Activated CD8-positive, alpha-beta T cell treated with anti-CD3 and anti-CD28 coated beads, Interleukin-2, amount 10 ng/mL, durations not matched to agents 7 days and 5 days (primary cell): ENCODE results near the gene KIAA1614. TPM values are rescaled to one million over a fixed set of nuclear protein-coding genes. Genes with fewer than 3 reads are reported as not detected.

Experiments
- ATAC-seq: fragments of 150-1000 bp; cut with Tn5 transposase; one replicate; pipeline ENCODE4 v1.10.0; 2021; ENCODE audit warnings: moderate library complexity
- CTCF ChIA-PET: fragments of 350-600 bp; sonication (Branson Sonifier 250); formaldehyde crosslinking; loops from one replicate; lab custom pipeline; 2021; ENCODE audit warnings: antibody characterized with exemption; lab: Charles Lee
- POLR2A ChIA-PET: fragments of 350-600 bp; sonication (Branson Sonifier 250); formaldehyde crosslinking; loops from one replicate; lab custom pipeline; 2021; ENCODE audit warnings: antibody characterized with exemption; lab: Charles Lee
- DNase-seq: peaks from one replicate; pipeline ENCODE4 v3.0.0-alpha.2; 2020
- H3K27ac Mint-ChIP-seq: one replicate; pipeline ENCODE4 v1.8.0; 2021; ENCODE audit warnings: mild to moderate bottlenecking, mixed read lengths
- H3K27me3 Mint-ChIP-seq: one replicate; pipeline ENCODE4 v1.8.0; 2021; ENCODE audit warnings: low read depth, mixed read lengths
- H3K36me3 Mint-ChIP-seq: one replicate; pipeline ENCODE4 v1.8.0; 2021; ENCODE audit warnings: low read depth, mixed read lengths
- H3K4me1 Mint-ChIP-seq: one replicate; pipeline ENCODE4 v1.8.0; 2021; ENCODE audit warnings: low read depth, mixed read lengths
- H3K4me3 Mint-ChIP-seq: one replicate; pipeline ENCODE4 v1.8.0; 2021; ENCODE audit warnings: mild to moderate bottlenecking, mixed read lengths
- H3K9me3 Mint-ChIP-seq: one replicate; pipeline ENCODE4 v1.8.0; 2022; ENCODE audit warnings: mixed read lengths; ENCODE audit not compliant: insufficient read depth
- total RNA-seq, 2 experiments: library from RNA; stranded (reverse); gene quantifications; one replicate each; pipeline ENCODE4 v1.2.3, GENCODE V29; 2021

KIAA1614 gene
- total RNA-seq, 2 experiments from 2014 or later: 0.13 to 0.21 TPM

DNA sequence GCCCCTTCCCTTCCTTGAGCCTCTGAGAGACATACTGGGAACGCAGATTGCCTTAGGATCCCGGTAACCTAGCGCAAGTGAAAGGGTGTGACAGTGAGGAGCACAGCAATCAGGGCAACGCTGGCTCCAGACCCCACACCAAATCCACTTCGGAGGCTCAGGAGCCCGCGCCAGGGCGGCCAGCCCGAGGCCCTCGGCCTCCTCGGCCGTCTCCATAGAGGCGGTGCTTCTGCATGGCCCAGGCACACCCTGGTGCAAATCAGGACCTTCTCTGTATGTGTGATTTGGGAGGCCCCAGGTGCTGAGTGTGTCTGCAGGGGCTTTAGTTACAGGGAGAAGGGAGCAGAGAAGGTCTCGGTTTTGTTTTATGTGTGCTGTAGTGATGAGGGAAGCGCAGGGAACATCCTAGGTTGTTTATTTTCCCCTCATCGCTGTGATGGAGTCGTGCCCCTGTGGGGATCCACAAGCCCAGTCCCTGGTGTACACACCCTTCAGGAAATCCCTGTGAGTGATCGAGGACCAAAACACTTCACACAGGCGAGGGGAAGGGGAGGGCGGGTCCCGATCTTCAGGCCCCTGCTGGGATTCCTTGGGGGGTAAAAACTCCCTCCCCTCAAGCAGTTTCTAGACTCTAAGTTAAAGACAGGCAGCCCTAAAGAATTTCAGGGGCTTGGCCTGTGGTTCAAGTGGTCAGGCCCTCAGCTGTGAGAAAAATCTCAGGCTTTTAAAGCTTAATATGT, 9.4 kb downstream of the KIAA1614 start:
- H3K27ac Mint-ChIP-seq: no peak overlapping the region
- no peaks in the 10 kb centered on the region for H3K36me3 Mint-ChIP-seq
- no peak overlapping the region for H3K4me3 Mint-ChIP-seq
- no peaks in the 10 kb centered on the region for H3K9me3 Mint-ChIP-seq
- H3K4me1 Mint-ChIP-seq: peaks cover 10% of the 10 kb centered on the region
- peaks cover 7% of the 10 kb centered on the region for H3K27me3 Mint-ChIP-seq
- ChIA-PET POLR2A (no interaction called here), CTCF (interaction anchor here (1.1 to 1.8 kb wide), 2 partner anchors 40 to 89 kb away, joined by 3 to 7 read pairs; no protein-coding TSS in a partner anchor)
- DNase-seq (no peak), ATAC-seq (no peak)

DNA sequence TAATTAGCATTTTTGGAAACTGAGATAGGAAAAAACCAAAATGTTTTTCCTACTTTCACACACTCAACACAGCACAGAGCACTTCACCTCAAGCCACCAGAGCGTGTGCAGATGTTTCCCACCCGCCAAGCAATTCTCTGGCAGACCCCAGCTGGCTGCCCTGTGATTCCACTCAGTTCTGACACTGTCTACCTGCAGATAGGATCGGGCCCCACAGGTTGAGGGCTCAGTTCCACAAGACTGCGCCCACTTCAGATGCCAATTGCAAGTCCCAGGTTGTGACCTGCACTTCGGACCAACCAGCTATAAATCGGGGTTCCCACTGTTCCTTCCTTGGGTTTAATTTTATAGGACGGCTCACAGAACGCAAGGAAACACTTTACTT, 9.9 kb downstream of the KIAA1614 start:
- Mint-ChIP-seq H3K27ac (no peak overlapping the region), H3K4me3 (no peak overlapping the region), H3K27me3 (peaks cover 7% of the 10 kb centered on the region), H3K36me3 (no peaks in the 10 kb centered on the region), H3K4me1 (peaks cover 10% of the 10 kb centered on the region), H3K9me3 (no peaks in the 10 kb centered on the region)
- POLR2A ChIA-PET: no interaction called here
- ATAC-seq (no peak), DNase-seq (no peak)
- CTCF ChIA-PET: no interaction called here

DNA sequence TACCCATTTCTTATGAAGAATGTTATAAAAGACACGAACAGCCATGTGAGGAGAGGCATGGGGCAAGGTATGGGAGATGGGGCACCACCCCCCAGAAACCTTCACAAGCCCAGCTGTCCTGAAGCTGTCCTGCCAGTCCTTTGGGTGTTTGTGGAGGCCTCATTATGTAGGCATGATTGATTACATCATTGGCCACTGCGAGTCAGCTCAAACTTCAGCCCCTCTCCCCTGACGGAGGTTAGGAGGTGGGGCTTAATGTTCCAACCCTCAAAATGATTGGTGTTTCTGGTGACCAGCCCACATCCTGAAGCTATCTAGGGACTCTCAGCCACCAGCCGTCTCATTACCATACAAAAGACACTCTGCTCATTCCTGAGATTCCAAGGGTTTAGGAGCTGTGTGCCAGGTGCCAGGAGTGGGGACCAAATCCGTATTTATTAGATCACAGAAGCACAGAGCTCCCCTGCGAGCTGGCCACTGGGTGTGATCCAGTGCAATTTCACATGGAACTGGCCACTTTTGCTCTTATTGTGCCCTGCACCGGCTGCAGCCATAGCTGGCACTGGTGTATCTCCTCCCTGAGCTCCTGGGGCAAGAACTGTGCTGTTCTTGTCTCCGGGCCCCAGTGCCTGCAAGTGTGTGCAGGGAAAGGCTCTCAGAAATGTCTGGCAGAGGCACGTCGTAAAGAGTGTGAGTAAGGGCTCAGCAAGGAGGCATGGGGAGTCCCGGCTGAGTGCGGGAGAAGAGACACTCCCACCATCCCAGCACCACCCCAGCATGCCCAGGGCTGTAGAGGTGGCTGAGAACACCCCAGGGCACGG, 10.5 kb downstream of the KIAA1614 start:
- H3K27ac Mint-ChIP-seq: no peak overlapping the region
- ATAC-seq: no peak
- peaks cover 10% of the 10 kb centered on the region for H3K4me1 Mint-ChIP-seq
- H3K27me3 Mint-ChIP-seq: peaks cover 2% of the 10 kb centered on the region
- DNase-seq: no peak
- ChIA-PET CTCF (no interaction called here), POLR2A (no interaction called here)
- no peaks in the 10 kb centered on the region for H3K9me3 Mint-ChIP-seq
- no peaks in the 10 kb centered on the region for H3K36me3 Mint-ChIP-seq
- H3K4me3 Mint-ChIP-seq: no peak overlapping the region

DNA sequence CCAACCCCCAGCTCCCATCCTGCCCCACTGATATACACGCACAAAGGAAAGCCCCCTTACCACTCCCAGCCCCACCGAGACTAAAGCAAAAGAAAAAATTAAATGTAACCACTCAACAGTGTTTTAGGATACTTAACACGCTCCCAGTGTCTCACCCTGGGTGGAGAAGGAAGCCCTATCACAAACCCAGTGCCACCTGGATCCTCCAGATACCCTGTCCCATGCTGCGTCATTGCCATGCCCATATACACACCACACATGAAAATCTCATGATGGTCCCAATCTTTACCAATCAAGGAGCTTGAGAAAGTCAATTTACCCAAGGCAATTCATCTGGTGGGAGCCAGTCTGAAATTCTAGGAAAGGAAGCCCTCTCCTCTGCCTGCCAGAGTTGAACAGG, 11.2 kb downstream of the KIAA1614 start:
- Mint-ChIP-seq H3K4me1 (peaks cover 10% of the 10 kb centered on the region), H3K27me3 (peaks cover 2% of the 10 kb centered on the region), H3K9me3 (no peaks in the 10 kb centered on the region), H3K4me3 (no peak overlapping the region), H3K27ac (no peak overlapping the region), H3K36me3 (no peaks in the 10 kb centered on the region)
- POLR2A ChIA-PET: no interaction called here
- DNase-seq (no peak), ATAC-seq (no peak)
- CTCF ChIA-PET: no interaction called here

DNA sequence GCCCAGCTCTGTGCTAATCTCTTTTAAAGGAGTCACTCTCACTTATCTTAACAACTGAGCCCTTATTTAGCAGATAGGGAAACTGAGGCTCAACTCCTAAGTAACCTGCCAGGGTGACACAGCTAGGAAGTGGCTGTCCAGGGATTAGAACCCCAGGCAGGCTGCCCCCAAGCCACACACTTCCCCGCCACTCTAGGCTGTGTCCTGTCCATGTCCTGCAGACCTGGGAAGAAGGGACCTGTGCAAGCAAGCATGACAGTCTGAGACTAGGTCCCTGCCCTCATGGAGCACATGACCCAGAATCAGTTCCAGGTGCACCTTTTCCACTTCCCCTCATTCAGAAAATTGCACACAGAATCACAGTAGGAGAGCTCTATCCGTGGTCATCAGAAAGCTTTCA, 12.2 kb downstream of the KIAA1614 start:
- peaks cover 2% of the 10 kb centered on the region for H3K27me3 Mint-ChIP-seq
- peaks cover 10% of the 10 kb centered on the region for H3K4me1 Mint-ChIP-seq
- CTCF ChIA-PET: interaction anchor here (0.8 to 1.7 kb wide), 3 partner anchors 43 to 391 kb away, joined by 3 to 4 read pairs (median 3); no protein-coding TSS in a partner anchor
- no peak overlapping the region for H3K4me3 Mint-ChIP-seq
- no peak for DNase-seq
- POLR2A ChIA-PET: no interaction called here
- no peaks in the 10 kb centered on the region for H3K36me3 Mint-ChIP-seq
- no peaks in the 10 kb centered on the region for H3K9me3 Mint-ChIP-seq
- no peak overlapping the region for H3K27ac Mint-ChIP-seq
- ATAC-seq: no peak

DNA sequence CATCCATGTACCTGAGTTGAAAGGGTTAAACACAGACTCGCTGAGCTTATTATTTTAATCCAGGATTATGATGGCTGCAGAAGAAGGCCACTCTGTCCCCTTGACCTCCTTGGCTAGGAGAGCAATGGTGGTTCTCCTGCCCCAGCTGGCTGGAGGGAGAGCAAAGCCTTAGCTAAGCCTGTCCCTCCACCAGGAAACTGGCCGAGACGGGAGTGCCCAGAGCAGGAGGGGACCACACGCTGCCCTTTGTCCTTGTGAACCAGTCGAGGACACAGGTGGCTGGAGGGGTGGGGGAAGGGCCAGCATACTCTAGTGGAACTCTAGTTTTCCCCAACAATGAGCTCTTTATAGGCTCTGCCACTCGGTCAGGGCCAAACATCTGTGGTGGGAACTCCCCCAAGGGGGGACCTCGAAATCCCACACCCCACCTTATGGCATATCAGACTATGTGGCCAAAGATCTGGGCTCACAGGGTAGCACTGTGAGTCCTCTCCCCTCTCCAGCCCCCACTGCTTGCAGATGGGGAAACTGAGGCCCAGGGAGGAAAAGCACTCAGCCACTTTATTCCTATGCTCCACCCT, 12.9 kb downstream of the KIAA1614 start:
- H3K36me3 Mint-ChIP-seq: no peaks in the 10 kb centered on the region
- H3K27ac Mint-ChIP-seq: no peak overlapping the region
- no peaks in the 10 kb centered on the region for H3K9me3 Mint-ChIP-seq
- peaks cover 2% of the 10 kb centered on the region for H3K27me3 Mint-ChIP-seq
- H3K4me1 Mint-ChIP-seq: peaks cover 10% of the 10 kb centered on the region
- POLR2A ChIA-PET: no interaction called here
- CTCF ChIA-PET: interaction anchor here (0.8 to 1.7 kb wide), 3 partner anchors 44 to 391 kb away, joined by 3 to 4 read pairs (median 3); no protein-coding TSS in a partner anchor
- no peak for ATAC-seq
- DNase-seq: no peak
- no peak overlapping the region for H3K4me3 Mint-ChIP-seq

DNA sequence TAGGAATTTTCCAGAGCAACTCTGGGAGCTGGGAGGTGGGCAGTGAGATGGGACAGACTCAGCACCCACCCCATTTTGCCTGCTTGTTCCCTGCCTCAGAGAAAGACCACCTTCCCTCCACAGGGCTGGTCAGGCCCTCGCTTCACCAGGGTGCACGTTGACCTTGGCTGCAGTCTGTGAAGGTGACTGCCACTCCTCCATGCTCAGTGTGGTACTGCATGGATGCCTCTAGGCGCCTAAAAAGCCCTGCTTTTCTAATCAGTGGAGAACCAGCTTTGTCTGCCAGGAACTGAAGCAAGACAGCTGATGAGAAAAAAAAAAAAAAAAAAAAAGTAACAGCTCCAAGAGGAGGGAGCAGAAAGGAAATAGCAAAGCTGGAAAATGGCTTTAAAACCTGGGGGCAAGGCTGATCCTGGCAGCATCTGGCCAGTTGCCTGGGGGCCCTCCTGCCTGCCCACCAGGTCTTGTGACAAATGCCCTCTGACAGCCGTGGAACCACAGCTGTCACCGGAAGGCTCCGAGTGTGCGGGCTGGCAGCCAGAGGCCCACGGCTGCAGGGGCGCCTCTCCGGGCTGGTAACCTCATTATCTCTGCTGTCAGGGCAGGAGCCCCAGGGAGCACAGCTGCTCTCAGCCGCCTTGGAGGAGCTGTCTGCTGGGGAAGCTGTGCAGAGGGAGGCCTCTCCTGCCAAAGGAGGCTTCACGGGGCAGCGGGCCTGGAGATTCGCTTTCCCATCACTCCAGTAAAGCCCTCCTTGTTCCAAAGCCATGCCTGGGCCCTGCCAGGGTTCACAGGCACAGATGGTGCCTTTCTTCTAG, 13.7 kb downstream of the KIAA1614 start:
- Mint-ChIP-seq H3K4me1 (peaks cover 10% of the 10 kb centered on the region), H3K27ac (no peak overlapping the region), H3K4me3 (no peak overlapping the region), H3K27me3 (peaks cover 2% of the 10 kb centered on the region), H3K36me3 (no peaks in the 10 kb centered on the region), H3K9me3 (no peaks in the 10 kb centered on the region)
- ATAC-seq: peak; percentile 69
- DNase-seq: peak; percentile 30
- ChIA-PET CTCF (interaction anchor here (1.6 to 1.7 kb wide), 2 partner anchors 111 to 392 kb away, joined by 3 to 4 read pairs; no protein-coding TSS in a partner anchor), POLR2A (no interaction called here)

DNA sequence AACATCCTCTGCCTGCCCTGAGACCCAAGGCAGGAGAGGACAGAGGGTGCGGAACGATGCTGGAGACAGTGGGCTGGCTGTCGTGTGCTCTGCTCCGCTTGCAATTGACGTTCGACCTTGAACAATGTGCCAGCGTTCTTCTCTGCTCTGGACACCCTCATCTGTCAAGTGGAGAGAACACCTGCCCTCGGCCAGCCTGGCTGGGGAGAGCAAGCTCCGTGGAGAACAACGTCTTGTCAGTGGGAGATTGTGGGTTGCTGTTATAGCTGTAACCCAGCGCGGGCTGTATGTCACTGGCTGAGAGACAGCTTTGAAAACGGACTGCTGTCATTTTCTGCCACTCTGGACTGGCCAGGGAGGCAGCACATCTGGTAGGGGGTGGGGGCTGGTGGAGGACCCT, 14.7 kb downstream of the KIAA1614 start:
- POLR2A ChIA-PET: no interaction called here
- no peaks in the 10 kb centered on the region for H3K9me3 Mint-ChIP-seq
- no peak overlapping the region for H3K27ac Mint-ChIP-seq
- H3K36me3 Mint-ChIP-seq: no peaks in the 10 kb centered on the region
- H3K4me3 Mint-ChIP-seq: no peak overlapping the region
- CTCF ChIA-PET: no interaction called here
- peaks cover 2% of the 10 kb centered on the region for H3K27me3 Mint-ChIP-seq
- H3K4me1 Mint-ChIP-seq: peaks cover 10% of the 10 kb centered on the region
- DNase-seq (no peak), ATAC-seq (no peak)

DNA sequence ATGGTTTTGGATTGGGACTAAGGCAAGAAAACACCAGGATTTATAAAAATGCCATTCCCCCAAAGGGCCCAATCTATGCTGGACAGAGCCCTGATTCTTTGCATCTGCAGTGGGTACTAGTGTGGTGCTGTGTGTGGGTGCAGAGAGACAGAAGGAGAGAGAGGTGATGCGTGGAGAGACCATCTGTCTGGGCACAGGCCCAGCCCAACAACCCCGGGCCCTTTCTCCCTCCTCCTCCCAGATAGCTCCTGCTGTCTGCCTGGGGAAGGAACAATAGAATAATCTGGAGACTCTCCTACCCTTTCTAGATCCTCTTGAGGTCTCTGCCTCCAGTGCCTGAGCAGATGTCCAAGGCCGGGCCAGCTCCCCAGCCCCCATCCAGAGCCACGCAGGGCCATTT, 15.1 kb downstream of the KIAA1614 start:
- no peaks in the 10 kb centered on the region for H3K9me3 Mint-ChIP-seq
- DNase-seq (no peak), ATAC-seq (no peak)
- CTCF ChIA-PET: no interaction called here
- no peak overlapping the region for H3K27ac Mint-ChIP-seq
- H3K36me3 Mint-ChIP-seq: no peaks in the 10 kb centered on the region
- peaks cover 2% of the 10 kb centered on the region for H3K27me3 Mint-ChIP-seq
- H3K4me3 Mint-ChIP-seq: no peak overlapping the region
- POLR2A ChIA-PET: no interaction called here
- H3K4me1 Mint-ChIP-seq: peaks cover 10% of the 10 kb centered on the region

DNA sequence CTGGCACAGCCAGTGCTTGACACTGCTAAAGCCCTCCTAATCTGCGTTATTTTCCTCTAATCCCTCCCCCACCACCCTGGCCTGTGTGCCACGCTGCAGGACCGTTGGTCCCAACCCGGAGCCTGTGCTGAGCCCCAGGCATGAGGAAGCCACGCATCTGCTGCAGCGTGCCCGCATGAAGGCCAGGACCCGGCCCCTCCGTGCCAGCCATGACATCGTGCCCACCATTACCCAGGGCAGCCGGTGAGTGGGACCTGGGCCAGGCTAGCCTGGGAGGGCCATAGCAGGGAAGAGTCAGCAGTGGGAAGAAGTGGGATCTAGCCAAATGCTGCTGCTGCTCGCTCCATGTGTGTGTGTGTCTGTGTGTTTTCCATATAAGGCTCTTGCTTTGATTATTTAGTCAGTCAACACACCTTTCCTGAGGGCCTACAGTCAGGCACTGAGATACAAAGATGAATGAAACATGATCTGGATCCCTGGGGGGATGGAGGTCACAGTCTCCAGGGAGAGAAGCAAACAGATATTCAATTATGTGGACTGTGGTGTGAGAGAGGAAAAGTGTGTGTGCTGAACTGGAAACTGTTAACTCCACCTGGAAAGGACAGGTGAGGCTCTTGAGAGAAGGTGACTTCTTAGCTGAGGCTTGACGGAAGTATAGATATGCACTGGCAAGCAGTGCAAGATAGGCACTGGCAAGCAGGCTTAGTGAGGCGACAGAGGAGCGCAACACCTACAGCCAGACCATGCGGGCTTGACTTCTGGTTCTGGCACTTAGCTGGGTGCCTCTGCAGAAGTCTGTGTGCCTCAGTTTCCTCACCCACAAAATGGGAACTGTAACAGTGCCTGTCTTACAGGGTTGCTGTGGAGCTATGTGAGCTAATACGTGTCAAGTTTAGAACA, 15.9 kb downstream of the KIAA1614 start:
- H3K27ac Mint-ChIP-seq: no peak overlapping the region
- H3K4me3 Mint-ChIP-seq: no peak overlapping the region
- POLR2A ChIA-PET: no interaction called here
- no peaks in the 10 kb centered on the region for H3K27me3 Mint-ChIP-seq
- ATAC-seq (no peak), DNase-seq (no peak)
- CTCF ChIA-PET: no interaction called here
- no peaks in the 10 kb centered on the region for H3K9me3 Mint-ChIP-seq
- H3K36me3 Mint-ChIP-seq: no peaks in the 10 kb centered on the region
- H3K4me1 Mint-ChIP-seq: peaks cover 10% of the 10 kb centered on the region

DNA sequence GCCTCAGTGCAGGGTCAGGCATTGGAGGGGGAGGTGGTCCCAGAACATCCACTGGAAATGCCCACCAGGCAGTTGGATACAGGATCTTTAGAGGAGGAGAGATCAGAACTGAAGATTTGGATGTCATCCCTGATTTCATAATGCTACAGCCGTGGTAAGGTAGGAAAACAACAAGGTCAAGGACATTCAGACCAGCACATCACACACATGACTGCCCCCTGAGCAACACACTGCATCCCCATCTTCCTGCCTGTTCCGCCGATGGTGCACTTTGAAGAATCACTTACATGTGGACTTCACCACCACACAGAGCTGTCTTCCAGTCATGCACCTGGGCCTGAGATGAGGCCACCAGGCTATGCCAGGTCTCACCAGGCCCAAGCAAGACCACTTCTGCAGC, 16.7 kb downstream of the KIAA1614 start:
- no peak for DNase-seq
- peaks cover 13% of the 10 kb centered on the region for H3K4me1 Mint-ChIP-seq
- no peaks in the 10 kb centered on the region for H3K27me3 Mint-ChIP-seq
- H3K36me3 Mint-ChIP-seq: no peaks in the 10 kb centered on the region
- ChIA-PET CTCF (no interaction called here), POLR2A (no interaction called here)
- ATAC-seq: no peak
- no peak overlapping the region for H3K27ac Mint-ChIP-seq
- no peaks in the 10 kb centered on the region for H3K9me3 Mint-ChIP-seq
- H3K4me3 Mint-ChIP-seq: no peak overlapping the region
